HG02938 (cell line): ENCODE results near the gene ANKHD1.
"Not testable (repeated sequence)": the region's sequence is repeated elsewhere in the genome, so short reads cannot be mapped to it uniquely, and the experiment has no call there.

Experiments used
- ATAC-seq: cut with Tn5 transposase; IDR thresholded peaks from one replicate; pipeline ENCODE4 v1.9.1; 2021; ENCODE audit warnings: mild to moderate bottlenecking, moderate library complexity; ENCODE audit not compliant: unreplicated experiment

ANKHD1 gene

DNA sequence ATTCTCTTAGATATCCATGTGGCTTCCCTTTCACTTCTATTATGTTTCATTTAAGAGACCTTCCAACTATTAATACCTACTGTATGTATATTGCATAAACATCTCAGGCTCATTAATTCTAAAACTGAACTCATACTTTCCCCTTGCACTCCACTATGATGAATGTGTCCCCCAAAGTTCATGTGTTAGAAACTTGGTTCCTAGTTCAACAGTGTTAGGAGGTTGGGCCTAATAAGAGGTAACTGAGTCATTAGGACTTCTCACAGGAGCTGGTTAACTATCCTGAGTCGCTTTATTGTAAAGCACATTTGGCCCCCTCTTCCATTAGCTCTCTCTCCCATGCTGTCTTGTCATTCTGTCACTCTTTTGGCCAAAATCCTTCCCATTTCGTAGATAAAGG lies 22.0 kb downstream of the ANKHD1 start:
- ATAC-seq, result no peak

DNA sequence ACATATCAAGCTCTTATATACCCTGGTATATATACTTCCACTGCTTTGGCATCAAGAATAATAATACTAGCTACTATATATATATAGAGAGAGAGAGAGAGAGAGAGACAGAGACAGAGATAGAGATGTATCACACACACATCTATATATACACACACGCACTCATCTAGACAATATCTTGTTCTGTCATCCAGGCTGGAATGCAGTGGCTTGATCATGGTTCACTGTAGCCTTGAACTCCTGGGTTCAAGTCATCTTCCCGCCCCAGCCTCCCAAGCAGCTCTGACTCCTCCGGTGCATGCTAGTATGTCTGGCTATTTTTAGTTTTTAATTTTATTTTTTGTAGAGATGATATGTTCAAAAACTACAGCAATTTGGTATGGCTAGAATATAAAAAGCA lies 22.5 kb downstream of the ANKHD1 start:
- no peak for ATAC-seq

DNA sequence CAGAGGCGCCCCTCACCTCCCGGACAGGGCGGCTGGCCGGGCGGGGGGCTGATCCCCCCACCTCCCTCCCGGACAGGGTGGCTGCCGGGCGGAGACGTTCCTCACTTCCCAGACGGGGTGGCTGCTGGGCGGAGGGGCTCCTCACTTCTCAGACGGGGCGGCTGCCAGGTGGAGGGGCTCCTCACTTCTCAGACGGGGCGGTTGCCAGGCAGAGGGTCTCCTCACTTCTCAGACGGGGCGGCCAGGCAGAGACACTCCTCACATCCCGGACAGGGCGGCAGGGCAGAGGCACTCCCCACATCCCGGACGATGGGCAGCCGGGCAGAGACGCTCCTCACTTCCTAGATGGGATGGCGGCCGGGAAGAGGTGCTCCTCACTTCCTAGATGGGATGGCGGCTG lies 26.1 kb downstream of the ANKHD1 start:
- not testable (repeated sequence) for ATAC-seq

DNA sequence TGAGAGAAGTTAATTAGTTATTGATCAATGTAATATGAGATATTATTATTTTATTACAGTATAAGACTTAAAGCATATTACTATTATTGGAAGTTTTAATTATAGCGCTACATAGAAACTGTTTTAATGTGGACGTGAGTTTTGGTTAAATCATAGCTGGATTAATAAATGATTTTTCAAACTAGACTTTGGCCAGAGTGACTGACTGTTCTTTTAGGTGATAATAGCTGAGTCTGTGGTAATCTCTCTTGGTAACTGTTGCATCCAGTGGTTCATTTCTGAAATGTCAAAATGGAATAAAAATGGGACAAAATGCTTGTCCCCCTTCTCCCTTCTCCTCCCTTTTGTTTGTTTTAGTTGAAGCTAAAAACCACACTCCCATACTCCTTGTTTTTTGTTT lies 28.1 kb downstream of the ANKHD1 start:
- ATAC-seq, result no peak

DNA sequence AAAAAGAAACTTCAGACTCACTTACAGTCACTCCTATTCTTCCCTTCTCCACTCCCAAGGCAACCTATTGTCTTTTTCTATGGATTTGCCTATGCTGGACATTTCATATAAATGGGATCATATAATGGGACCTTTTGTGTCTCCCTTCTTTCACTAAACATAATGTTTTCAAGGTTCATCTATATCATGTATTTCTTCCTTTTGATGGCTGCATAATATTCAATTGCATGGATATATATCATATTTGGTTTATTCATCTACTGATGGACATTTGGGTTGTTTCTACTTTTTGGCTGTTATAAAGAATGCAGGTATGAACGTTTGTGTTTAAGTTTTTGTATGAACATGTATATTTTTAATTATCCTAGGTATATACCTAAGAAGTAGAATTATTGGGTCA lies 30.6 kb downstream of the ANKHD1 start:
- no peak for ATAC-seq

DNA sequence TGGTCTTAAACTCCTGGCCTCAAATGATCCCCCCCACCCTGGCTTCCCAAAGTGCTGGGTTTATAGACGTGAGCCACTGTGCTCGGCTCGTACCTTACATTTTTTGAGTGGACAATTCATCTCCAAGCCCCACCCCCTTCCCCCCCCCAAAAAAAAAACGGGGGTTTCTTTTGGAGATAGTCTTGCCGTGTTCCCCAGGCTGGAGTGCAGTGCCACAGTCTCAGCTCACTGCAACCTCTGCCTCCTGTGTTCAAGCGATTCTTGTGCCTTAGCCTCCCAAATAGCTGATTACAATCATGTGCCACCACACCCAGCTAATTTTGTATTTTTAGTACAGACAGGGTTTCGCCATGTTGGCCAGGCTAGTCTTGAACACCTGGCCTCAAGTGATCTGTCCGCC lies 31.3 kb downstream of the ANKHD1 start:
- no peak for ATAC-seq

DNA sequence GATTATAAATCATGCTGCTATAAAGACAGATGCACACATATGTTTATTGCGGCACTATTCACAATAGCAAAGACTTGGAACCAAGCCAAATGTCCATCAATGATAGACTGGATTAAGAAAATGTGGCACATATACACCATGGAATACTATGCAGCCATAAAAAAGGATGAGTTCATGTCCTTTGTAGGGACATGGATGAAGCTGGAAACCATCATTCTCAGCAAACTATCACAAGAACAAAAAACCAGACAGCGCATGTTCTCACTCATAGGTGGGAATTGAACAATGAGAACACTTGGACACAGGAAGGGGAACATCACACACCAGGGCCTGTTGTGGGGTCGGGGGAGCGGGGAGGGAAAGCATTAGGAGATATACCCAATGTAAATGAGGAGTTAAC lies 55.7 kb downstream of the ANKHD1 start:
- ATAC-seq, result not testable (repeated sequence)

DNA sequence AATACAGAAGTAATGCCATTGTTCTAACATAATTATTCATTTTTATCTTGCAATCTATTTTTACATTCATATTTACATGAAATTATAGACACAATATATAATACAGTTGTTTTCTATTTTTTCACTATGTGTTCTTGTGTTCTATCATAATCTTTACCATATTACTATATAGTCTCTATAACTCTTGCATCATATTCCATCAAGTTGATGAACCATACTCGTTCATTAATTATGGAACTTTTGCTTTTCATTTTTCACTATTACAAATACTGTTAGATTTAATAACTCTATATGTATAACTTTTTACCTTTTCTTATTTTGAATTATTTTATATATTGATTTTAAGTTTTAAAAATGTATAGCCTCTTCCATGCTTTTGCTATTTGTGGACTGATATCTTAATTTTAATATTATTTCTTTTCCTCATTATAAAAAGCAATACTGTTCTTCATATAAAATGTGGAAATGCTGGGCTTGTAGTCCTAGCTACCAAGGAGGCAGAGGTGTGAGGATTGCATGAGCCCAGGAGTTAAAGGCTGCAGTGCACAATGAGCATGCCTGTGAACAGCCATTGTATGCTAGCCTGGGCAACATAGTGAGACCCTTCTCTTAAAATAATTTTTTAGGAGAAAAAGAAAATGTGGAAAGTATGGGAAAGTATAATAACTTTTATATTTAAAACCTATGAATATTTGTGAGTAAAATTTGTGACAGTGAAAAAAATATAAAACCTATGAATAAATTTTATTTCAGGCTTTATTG lies 65.5 kb downstream of the ANKHD1 start:
- ATAC-seq, result no peak

DNA sequence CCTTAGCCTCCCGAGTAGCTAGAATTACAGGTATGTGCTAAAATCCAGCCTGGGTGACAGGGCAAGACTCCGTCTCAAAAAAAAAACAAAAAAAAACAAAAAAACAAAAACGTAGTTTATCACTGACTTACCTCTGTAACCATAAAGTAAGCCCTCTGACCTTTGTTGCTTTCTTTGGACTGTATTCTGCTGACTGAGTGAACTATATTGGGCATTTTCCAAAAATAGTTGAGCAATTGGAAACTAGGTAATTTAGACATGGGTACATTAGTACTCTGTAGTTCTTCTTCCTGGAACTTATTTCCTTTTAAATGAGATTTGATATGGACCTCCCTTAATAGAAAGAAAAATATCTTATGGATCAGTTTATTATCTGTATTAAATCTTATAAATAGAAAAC lies 66.6 kb downstream of the ANKHD1 start:
- no peak for ATAC-seq

DNA sequence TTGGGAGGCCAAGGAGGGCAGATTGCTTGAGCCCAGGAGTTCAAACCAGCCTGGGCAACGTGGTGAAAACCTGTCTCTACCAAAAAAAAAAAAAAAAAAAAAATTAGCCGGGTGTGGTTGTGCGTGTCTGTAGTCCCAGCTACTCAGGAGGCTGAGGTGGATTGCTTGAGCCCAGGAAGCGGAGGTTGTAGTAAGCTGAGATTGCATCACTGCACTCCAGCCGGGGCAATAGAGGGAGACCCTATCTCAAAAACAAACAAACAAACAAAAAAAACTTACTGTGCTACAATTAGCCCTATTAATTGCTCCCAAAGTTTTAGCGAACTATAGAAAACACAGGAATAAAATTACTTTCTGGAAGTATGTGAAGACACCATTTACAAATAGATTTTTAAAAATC lies 67.6 kb downstream of the ANKHD1 start:
- ATAC-seq, result no peak

DNA sequence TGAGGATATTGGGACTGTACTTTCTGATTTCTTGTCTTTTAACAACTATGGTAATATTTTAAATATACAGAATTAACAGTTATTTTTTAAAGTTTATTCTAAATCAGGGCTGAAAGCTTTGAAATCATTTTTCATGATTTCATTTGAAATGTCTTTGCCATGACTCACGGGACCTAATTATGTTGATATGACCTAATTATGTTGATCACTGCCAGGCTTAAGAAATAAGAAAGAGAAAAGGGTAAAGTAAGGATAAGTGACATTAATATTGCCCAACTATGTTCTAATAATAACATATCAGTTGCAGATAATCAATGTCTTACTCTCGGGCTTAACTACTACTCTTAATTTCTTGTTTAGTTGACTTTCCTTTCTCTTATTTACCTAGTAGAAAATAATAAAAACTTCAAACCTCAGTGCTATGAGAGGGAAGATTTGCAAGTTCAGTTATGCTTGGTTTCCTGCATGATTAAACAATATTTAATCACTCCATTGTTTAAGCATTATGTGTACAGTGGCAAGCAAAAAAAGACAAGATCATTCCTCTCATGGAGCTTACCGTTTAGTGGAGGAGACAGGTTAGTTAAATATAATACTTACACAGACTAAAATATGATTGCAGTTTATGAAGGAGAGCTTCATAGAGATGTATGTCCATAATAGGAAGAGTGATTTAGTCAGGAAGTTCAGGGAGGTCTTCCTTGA lies 78.8 kb downstream of the ANKHD1 start:
- ATAC-seq, result no peak

DNA sequence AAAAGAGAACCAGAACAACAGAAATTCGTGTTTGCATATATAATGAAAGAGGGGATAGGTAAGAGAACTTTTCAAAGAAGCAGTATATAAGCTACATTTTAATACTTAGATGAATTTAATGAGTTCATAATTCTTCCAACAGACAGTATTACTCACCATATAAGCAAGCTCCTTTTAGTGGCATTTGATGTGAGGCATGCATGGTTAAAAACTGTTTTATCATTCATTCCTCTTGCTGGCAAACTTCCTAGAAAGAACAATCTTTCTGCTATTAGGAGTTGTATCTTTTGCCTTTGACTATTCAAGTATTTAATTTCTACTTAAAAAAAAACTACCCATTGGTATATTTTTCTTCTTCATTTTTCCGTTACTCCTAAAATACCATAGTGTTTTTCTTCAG lies 80.1 kb downstream of the ANKHD1 start:
- ATAC-seq, result no peak

DNA sequence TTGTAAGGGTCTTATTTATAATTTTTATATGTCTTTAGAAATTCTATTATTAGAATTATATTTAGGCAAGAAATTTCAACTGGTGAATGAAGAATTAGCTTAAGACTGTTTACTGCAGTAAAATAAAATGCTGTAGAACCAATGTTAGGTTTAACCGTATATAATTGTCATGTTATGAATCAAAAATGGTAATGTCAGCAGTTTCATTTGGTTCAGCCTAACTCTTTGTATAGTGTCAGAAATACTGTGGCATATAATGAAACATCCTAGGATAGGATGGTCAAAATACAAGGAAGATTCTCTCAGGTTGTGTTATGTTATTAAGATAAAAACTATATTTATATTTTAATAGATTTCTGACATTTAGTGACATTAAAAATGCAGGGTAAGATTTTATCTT lies 81.4 kb downstream of the ANKHD1 start:
- ATAC-seq, result no peak

DNA sequence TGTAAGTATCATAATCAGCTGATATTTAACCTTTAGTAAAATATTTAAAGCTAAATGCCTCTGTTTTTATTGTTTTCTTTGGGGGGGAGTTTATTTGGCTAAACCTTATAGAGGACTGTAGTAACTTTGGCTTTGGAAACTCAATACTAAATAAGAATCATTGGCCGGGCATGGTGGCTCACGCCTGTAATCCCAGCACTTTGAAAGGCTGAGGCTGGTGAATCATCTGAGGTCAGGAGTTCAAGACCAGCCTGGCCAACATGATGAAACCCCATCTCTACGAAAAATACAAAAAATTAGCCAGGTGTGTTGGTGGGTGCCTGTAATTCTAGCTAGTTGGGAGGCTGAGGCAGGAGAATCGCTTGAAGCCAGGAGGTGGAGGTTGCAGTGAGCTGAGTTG lies 86.5 kb downstream of the ANKHD1 start:
- ATAC-seq, result not testable (repeated sequence)

DNA sequence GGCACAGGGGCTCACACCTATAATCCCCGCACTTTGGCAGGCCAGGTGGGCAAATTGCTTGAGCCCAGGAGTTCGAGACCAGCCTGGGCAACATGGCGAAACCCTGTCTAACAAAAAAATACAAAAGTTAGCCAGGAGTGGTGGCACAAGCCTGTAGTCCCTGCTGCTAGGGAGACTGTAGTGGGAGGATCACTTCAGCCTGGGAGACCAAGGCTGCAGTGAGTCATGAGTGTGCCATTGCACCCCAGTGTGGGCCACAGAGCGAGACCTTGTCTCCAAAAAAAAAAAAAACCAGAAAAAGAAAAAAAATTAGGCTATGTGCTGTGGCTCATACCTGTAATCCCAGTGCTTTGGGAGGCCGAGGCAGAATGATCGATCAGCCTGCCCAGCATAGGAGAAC lies 87.3 kb downstream of the ANKHD1 start:
- no peak for ATAC-seq

DNA sequence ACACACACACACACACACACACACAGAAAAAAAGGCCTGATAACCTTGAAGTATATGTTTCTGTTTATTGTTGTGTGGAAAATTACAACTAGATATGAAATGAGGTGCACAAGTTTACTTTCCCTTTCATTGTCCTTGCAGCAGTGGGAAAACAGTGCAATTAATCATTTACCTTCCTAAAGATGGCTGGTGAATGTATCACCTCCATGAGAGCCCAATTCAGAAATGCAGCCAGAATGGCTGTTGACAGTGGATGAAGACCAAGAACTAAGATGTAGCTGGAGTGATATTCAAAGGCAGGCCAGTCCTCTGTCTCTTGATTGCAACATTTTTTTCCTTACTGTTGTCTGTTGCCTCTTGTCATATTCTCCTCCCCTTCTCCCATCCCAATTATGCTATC lies 96.3 kb downstream of the ANKHD1 start:
- ATAC-seq, result no peak

DNA sequence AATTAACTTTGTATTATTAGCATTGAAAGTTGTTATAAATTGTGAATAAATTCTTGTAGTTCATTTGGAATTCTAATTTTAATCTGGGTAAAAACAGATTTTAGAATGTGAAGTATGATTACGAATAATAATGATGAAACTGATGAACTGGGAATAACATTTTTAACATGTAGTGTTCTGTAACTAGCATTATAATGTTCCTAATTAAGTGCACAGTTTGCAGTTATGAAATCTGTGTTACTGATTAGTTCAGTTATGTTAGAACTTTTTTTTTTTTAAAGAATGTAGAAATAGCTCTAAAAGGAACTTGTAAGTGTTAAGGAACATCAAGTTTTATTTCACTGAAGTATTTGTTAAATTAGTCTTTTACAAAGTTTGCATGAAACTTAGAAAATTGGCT lies 97.0 kb downstream of the ANKHD1 start:
- no peak for ATAC-seq

DNA sequence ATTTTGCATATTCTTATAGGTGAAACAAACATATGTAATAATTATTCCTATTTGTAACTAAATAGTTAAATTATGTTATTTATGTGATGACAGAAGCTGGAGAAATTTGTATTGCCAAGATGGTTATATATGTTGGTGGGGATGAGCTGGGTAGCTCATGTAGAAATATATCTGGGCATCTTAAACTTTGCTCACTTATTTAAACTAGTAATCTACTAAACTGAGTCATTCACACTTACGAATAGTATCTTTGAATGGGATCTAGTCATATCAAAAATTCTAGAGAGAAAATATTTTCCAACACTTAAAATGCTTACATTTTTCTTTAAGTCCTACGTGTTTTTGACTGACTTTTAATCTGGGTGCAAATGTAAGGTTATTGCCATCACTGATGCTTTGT lies 101.2 kb downstream of the ANKHD1 start:
- ATAC-seq, result no peak

DNA sequence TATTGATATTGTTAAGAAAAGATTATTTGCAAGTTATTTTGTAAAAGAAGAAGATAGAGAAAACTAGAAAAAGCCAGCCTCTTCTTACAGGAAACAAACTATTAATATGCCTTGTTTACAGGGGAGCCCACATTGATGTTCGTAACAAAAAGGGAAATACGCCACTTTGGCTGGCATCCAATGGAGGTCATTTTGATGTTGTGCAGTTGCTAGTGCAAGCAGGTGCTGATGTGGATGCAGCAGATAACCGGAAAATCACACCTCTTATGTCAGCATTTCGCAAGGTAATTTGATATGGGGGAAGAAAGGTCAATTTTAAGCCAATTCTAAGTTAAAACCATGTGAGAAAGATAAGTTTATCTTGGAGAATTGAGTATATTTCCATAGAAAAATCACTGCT lies 108.3 kb downstream of the ANKHD1 start:
- no peak for ATAC-seq

DNA sequence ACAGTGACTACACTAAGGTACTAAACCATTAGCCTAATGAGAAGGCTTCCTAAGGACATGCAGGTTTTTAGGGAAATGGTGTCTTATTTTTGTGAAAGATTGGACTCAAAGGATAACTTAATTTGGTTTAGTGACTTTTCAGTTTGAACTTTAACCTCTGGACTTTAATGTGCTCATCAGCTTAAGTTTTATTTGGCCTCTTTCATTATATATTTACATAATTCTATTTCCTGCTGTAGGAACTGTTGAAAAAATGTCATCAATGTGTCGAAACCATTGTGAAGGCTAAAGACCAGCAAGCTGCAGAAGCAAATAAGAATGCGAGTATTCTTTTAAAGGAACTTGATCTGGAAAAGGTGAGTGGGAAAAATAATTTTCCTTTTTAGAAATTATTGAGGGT lies 111.5 kb downstream of the ANKHD1 start:
- ATAC-seq, result no peak

DNA sequence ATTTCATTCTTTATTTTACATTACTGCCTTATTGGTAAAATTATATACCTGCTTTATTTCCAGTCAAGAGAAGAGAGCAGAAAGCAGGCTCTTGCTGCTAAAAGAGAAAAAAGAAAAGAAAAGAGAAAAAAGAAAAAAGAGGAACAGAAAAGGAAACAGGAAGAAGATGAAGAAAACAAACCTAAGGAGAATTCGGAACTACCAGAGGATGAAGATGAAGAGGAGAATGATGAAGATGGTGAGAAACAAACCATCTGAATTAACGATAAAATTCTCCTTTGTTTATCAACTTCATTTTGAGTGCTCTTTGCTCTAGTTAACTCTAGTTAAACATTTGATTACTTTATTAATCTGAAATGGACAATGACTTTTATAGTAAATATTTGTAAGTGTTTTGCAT lies 122.4 kb downstream of the ANKHD1 start:
- ATAC-seq, result no peak

DNA sequence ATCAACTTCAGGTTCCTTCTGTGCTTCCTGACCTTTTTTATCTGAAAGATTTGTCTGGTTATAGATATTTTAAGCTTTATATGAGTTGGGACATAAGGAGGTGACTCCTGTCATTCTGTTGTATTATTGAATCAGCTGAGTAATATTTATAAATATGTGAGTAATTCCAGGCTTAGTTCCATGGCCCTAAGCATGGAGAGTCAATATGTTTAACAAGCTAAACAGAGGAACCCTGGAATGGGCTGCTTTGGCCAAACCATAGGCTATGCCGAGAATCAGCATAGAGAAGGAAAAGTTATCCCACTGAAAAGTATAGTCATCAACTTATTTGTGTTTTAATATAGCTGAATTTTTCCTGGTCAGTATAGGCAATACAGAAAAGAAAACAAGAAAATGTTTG lies 138.6 kb downstream of the ANKHD1 start:
- ATAC-seq, result no peak

DNA sequence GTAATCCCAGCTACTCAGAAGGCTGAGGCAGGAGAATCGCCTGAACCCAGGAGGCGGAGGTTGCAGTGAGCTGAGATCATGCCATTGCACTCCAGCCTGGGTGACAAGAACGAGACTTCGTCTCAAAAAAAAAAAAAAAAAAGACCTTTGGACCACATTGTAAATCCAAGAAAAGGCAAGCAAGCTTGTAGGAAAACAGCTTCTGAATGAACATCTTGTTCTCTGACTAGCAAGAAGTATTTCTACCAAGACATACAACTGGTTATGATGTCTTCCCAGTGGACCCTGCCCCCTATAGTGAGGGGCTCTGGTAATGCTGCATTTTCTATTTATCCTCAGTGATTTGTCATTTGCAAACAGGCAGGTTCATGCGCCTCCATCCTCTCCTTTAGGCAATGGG lies 141.3 kb downstream of the ANKHD1 start:
- no peak for ATAC-seq
